ENCODE data around the gene WDR18.

Gene WDR18

DNA sequence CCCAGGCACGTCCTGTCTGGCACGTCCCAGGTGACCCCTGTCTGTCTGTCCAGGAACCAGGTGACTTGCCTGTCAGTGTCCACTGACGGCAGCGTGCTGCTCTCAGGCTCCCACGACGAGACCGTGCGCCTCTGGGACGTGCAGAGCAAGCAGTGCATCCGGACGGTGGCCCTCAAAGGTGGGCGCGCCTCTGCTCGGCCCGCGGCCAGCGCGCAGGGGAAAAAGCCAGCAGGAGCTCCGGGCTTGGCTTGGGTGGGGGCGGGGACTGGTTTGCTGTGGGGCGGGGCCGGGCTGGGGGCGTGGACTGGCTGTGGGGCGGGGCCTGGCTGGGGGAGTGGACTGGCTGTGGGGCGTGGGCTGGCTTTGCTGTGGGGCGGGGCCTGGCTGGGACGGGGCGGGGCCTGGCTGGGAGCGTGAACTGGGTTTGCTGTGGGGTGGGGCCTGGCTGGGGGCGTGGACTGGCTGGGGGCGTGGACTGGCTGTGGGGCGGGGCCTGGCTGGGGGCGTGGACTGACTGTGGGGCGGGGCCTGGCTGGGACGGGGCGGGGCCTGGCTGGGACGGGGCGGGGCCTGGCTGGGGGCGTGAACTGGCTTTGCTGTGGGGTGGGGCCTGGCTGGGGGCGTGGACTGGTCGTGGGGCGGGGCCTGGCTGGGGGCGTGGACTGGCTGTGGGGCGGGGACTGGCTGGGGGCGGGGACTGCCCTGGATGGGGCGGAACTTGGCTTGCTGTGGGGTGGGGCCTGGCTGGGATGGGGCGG is 7.2 kb downstream of the WDR18 start:
- Mint-ChIP-seq H3K4me1 (ENCODE audit: low read depth) (peaks cover 2% of the 10 kb centered on the region), H3K9me3 (ENCODE audit: low read depth) (no peaks in the 10 kb centered on the region), H3K36me3 (no peaks in the 10 kb centered on the region), H3K27ac (no peak overlapping the region), H3K27me3 (no peaks in the 10 kb centered on the region), H3K4me3 (no peak overlapping the region)

DNA sequence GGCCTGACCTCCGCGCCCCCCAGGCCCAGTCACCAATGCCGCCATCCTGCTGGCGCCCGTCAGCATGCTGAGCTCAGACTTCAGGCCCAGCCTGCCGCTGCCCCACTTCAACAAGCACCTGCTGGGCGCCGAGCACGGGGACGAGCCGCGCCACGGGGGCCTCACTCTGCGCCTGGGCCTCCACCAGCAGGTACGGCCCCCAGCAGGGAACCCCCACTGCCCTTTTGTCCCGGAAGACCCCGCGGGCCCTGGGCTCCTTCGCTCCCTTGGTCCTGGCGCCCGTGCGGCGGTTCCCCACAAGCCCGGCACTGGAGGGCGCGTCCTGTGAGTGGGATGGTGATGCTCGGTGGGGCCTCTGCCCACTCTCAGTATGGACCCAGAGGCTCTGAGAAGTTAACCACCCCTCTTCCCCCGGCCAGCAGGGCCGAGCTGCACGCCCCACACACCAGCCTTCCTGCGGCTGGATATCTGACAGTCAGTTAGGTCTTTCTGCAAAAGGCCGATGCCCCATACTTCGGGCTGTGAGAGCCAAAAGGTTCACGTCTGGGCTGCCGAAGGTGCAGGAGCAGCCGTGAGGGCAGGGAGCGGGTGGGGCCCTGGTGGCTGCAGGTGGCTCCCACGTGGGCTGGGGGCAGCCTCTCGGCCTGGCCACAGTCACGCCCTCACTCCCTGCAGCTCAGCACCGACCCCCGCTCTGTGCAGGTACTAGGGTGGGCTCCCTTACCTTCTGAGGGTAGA is 8.0 kb downstream of the WDR18 start:
- Mint-ChIP-seq H3K27me3 (no peaks in the 10 kb centered on the region), H3K27ac (no peak overlapping the region), H3K9me3 (ENCODE audit: low read depth) (no peaks in the 10 kb centered on the region), H3K36me3 (no peaks in the 10 kb centered on the region), H3K4me3 (no peak overlapping the region), H3K4me1 (ENCODE audit: low read depth) (peaks cover 8% of the 10 kb centered on the region)

- Mint-ChIP-seq H3K9me3 (ENCODE audit: low read depth) (no peaks in the 10 kb centered on the region), H3K27ac (no peak overlapping the region), H3K4me3 (no peak overlapping the region), H3K4me1 (ENCODE audit: low read depth) (peaks cover 10% of the 10 kb centered on the region), H3K27me3 (no peaks in the 10 kb centered on the region), H3K36me3 (no peaks in the 10 kb centered on the region)
Measured at GRCh38 chr19:992670-993055, 8.5 kb downstream of the WDR18 start.

GRCh38 chr19:993361-993830 is 9.3 kb downstream of the WDR18 start:
- H3K36me3 Mint-ChIP-seq, result no peaks in the 10 kb centered on the region
- H3K9me3 Mint-ChIP-seq (ENCODE audit: low read depth), result no peaks in the 10 kb centered on the region
- peaks cover 3% of the 10 kb centered on the region for H3K27me3 Mint-ChIP-seq
- no peak overlapping the region for H3K27ac Mint-ChIP-seq
- peaks cover 14% of the 10 kb centered on the region for H3K4me1 Mint-ChIP-seq (ENCODE audit: low read depth)
- no peak overlapping the region for H3K4me3 Mint-ChIP-seq

DNA sequence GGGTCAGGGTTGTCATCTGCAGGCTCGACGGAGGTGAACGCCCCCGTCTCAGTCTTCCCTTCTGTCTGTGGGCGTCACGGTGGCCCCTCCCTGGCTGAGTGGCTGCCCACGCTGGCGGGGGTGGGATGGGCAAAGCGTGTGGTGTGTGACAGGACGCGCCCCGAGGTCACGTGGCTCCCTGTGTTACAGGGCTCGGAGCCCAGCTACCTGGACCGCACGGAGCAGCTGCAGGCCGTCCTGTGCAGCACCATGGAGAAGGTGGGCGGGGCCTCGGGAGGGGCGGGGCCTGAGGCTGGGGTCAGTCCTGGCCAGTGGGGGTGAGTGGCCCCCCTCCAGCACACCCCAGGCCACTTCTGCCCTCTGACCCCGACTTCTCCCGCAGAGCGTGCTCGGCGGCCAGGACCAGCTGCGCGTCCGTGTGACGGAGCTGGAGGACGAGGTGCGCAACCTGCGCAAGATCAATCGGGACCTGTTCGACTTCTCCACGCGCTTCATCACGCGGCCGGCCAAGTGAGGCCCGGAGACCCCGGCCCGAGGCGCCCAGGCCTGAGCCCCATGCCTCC is 9.8 kb downstream of the WDR18 start:
- no peaks in the 10 kb centered on the region for H3K36me3 Mint-ChIP-seq
- no peak overlapping the region for H3K4me3 Mint-ChIP-seq
- no peaks in the 10 kb centered on the region for H3K9me3 Mint-ChIP-seq (ENCODE audit: low read depth)
- H3K27ac Mint-ChIP-seq, result no peak overlapping the region
- H3K4me1 Mint-ChIP-seq (ENCODE audit: low read depth), result peaks cover 14% of the 10 kb centered on the region
- peaks cover 5% of the 10 kb centered on the region for H3K27me3 Mint-ChIP-seq

DNA sequence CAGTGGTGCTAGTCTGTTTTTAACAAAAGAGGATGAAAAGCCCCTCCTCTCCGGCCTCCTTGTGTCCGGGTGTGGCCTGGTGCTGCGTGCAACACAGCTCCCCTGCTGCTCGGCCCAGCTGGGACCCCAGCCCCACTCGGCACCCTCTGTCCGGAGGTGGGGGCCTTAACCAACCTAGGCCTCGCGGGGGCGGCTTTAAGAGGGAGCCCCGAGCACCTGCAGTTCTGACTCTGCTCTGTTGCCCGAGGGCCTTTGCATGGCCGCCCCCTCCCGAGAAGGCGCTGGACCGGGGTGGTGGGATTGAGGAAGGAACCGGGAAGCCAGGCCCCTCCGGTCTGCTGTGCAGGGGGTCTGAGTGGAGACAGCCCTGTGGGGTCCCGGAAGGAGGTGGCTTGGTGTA is 10.4 kb downstream of the WDR18 start:
- Mint-ChIP-seq H3K36me3 (no peaks in the 10 kb centered on the region), H3K27me3 (peaks cover 10% of the 10 kb centered on the region), H3K9me3 (ENCODE audit: low read depth) (no peaks in the 10 kb centered on the region), H3K27ac (no peak overlapping the region), H3K4me1 (ENCODE audit: low read depth) (peaks cover 18% of the 10 kb centered on the region), H3K4me3 (no peak overlapping the region)

GRCh38 chr19:995051-995827 is 11.1 kb downstream of the WDR18 start:
- peaks cover 18% of the 10 kb centered on the region for H3K4me1 Mint-ChIP-seq (ENCODE audit: low read depth)
- H3K36me3 Mint-ChIP-seq, result no peaks in the 10 kb centered on the region
- H3K9me3 Mint-ChIP-seq (ENCODE audit: low read depth), result no peaks in the 10 kb centered on the region
- H3K4me3 Mint-ChIP-seq, result no peak overlapping the region
- H3K27me3 Mint-ChIP-seq, result peaks cover 10% of the 10 kb centered on the region
- H3K27ac Mint-ChIP-seq, result no peak overlapping the region

GRCh38 chr19:996051-996838 is 12.1 kb downstream of the WDR18 start:
- Mint-ChIP-seq H3K4me3 (peak overlapping the region; percentile 44), H3K27ac (no peak overlapping the region), H3K27me3 (peaks cover 10% of the 10 kb centered on the region), H3K4me1 (ENCODE audit: low read depth) (peaks cover 21% of the 10 kb centered on the region), H3K36me3 (no peaks in the 10 kb centered on the region), H3K9me3 (ENCODE audit: low read depth) (no peaks in the 10 kb centered on the region)

DNA sequence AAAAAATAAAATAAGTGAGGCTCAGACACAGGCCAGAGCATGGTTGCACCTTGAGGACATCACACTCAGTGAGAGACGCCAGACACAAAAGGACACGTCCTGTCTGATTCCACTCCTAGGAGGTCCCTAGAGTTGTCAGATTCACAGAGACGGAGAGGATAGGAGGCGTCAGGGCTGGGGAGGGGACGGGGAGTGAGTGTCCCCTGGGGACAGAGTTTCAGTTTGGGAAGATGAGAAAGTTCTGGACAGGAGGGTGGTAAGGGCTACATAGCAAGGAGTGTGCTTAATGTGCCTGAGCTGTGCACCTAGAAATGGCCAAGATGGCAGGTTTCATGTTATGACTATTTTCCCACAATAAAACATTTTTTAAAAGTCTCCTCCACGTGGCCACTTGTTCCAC is 13.9 kb downstream of the WDR18 start:
- H3K27ac Mint-ChIP-seq, result no peak overlapping the region
- peaks cover 10% of the 10 kb centered on the region for H3K27me3 Mint-ChIP-seq
- H3K4me1 Mint-ChIP-seq (ENCODE audit: low read depth), result peaks cover 21% of the 10 kb centered on the region
- no peak overlapping the region for H3K4me3 Mint-ChIP-seq
- H3K9me3 Mint-ChIP-seq (ENCODE audit: low read depth), result no peaks in the 10 kb centered on the region
- no peaks in the 10 kb centered on the region for H3K36me3 Mint-ChIP-seq

DNA sequence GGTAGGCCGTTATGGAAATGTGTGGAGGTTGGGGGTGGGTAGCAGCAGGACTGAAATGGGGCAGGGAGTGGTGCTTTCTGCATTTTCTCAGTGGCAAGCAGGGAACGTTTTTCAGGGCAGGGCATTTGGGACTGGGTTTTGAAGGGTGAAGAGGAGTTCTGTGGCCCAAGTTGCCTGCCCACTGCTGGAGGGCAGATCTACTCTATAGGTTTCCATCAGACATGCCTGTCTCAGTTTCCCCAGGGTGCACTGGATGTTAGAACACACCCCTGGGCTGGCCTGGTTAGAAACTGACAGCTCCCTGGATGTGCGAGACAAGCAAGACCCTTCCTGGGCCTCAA is 15.2 kb downstream of the WDR18 start:
- Mint-ChIP-seq H3K27ac (no peak overlapping the region), H3K4me3 (peak overlapping the region; percentile 37), H3K36me3 (no peaks in the 10 kb centered on the region), H3K9me3 (ENCODE audit: low read depth) (no peaks in the 10 kb centered on the region), H3K27me3 (peaks cover 10% of the 10 kb centered on the region), H3K4me1 (ENCODE audit: low read depth) (peaks cover 21% of the 10 kb centered on the region)

DNA sequence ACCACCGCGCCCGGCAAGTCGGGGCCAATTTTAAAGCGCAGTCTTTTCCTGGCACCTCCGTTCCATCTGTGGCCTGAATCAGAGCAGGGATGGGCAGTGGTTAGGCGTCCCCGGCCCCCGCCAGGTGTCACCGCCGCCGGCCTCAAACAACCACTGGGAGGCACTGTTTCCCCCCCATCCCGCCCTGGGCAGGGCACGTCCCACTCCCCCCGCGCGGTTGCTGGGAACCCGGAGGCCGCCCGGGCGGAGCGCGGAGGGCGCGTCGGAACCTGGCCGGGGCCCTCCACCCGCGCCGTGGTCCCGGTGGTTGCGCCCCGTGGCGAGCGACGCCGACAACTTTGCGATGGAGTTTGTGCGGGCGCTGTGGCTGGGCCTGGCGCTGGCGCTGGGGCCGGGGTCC is 15.9 kb downstream of the WDR18 start, which contains the start of gene GRIN3B:
TSS of gene GRIN3B (plus strand) at position 325 of the 400 bp plus-strand sequence. CDS start at position 344, 19 bp downstream.
- Mint-ChIP-seq H3K27me3 (peaks cover 10% of the 10 kb centered on the region), H3K27ac (no peak within 1 kb of the TSS), H3K4me3 (peak within 1 kb of the TSS; percentile 37), H3K36me3 (no peaks in the 10 kb centered on the region), H3K4me1 (ENCODE audit: low read depth) (peaks cover 21% of the 10 kb centered on the region), H3K9me3 (ENCODE audit: low read depth) (no peaks in the 10 kb centered on the region)

GRCh38 chr19:1000591-1001537 is 16.7 kb downstream of the WDR18 start:
- Mint-ChIP-seq H3K4me1 (ENCODE audit: low read depth) (peaks cover 21% of the 10 kb centered on the region), H3K4me3 (peak overlapping the region; percentile 27), H3K36me3 (no peaks in the 10 kb centered on the region), H3K27ac (no peak overlapping the region), H3K9me3 (ENCODE audit: low read depth) (no peaks in the 10 kb centered on the region), H3K27me3 (peaks cover 10% of the 10 kb centered on the region)

GRCh38 chr19:1001538-1002166 is 17.5 kb downstream of the WDR18 start:
- Mint-ChIP-seq H3K27ac (no peak overlapping the region), H3K4me3 (no peak overlapping the region), H3K9me3 (ENCODE audit: low read depth) (no peaks in the 10 kb centered on the region), H3K4me1 (ENCODE audit: low read depth) (peaks cover 16% of the 10 kb centered on the region), H3K27me3 (peaks cover 10% of the 10 kb centered on the region), H3K36me3 (no peaks in the 10 kb centered on the region)

All from activated naive CD8-positive, alpha-beta T cell (primary cell).